HK-2 (cell line): ENCODE results near the gene WSB2.
A peak's percentile ranks its signal among the peaks of the same experiment; 100 is the strongest.
"Not testable (repeated sequence)": the region's sequence is repeated elsewhere in the genome, so short reads cannot be mapped to it uniquely, and the experiment has no call there.

ENCODE experiments used
- DNase-seq: peaks from one replicate; pipeline ENCODE4 v3.0.0-alpha.2; 2018; ENCODE audit not compliant: unreplicated experiment

Gene WSB2

GRCh38 chr12:118061011-118061872 is at the start of gene WSB2:
Gene WSB2, minus strand, starts transcription at chr12:118061179. Its CDS starts 131 bp downstream, at chr12:118061048.
- peak; percentile 72 for DNase-seq

GRCh38 chr12:118109088-118109487 is 48.1 kb upstream of the WSB2 start:
- no peak for DNase-seq

- no peak for DNase-seq
These were observed 46.7 kb upstream of the WSB2 start for GRCh38 chr12:118107694-118108093.

- DNase-seq = no peak
These were observed 46.0 kb upstream of the WSB2 start for GRCh38 chr12:118107011-118107410.

GRCh38 chr12:118103601-118104382 is 42.8 kb upstream of the WSB2 start, which contains the start of gene VSIG10:
Gene VSIG10, minus strand, starts transcription at chr12:118104011. Its CDS starts 340 bp downstream, at chr12:118103671.
- peak; percentile 82 for DNase-seq

GRCh38 chr12:118103201-118103600 is 42.2 kb upstream of the WSB2 start:
- DNase-seq = no peak

GRCh38 chr12:118102609-118103008 is 41.6 kb upstream of the WSB2 start:
- DNase-seq = peak; percentile 6

GRCh38 chr12:118102070-118102469 is 41.1 kb upstream of the WSB2 start:
- DNase-seq = peak; percentile 70

GRCh38 chr12:118101051-118101450 is 40.1 kb upstream of the WSB2 start:
- no peak for DNase-seq

GRCh38 chr12:118098911-118099671 is 38.1 kb upstream of the WSB2 start:
- no peak for DNase-seq

- DNase-seq = no peak
These were observed 37.4 kb upstream of the WSB2 start for GRCh38 chr12:118098401-118098800.

- DNase-seq = no peak
These were observed 33.1 kb upstream of the WSB2 start for GRCh38 chr12:118094039-118094438.

GRCh38 chr12:118089782-118090181 is 28.8 kb upstream of the WSB2 start:
- DNase-seq = no peak

GRCh38 chr12:118082161-118082560 is 21.2 kb upstream of the WSB2 start:
- DNase-seq = no peak

GRCh38 chr12:118081521-118081920 is 20.5 kb upstream of the WSB2 start:
- DNase-seq = not testable (repeated sequence)

- DNase-seq = no peak
These were observed 12.8 kb upstream of the WSB2 start for GRCh38 chr12:118073768-118074167.

GRCh38 chr12:118070650-118071049 is 9.7 kb upstream of the WSB2 start:
- no peak for DNase-seq

GRCh38 chr12:118068445-118068844 is 7.5 kb upstream of the WSB2 start:
- no peak for DNase-seq

- DNase-seq = no peak
These were observed 4.4 kb upstream of the WSB2 start for GRCh38 chr12:118065380-118065779.

- no peak for DNase-seq
These were observed 3.6 kb upstream of the WSB2 start for GRCh38 chr12:118064608-118065007.

GRCh38 chr12:118063576-118064391 is 2.8 kb upstream of the WSB2 start:
- DNase-seq = no peak
